Measurements from ENCODE around the gene SOD2. TPM values are rescaled to one million over a fixed set of nuclear protein-coding genes. Genes with fewer than 3 reads are reported as not detected.
A peak's percentile ranks its signal among the peaks of the same experiment; 100 is the strongest.

Gene SOD2
- polyA plus RNA-seq, 1 donor from 2014 or later, result 137 TPM

DNA sequence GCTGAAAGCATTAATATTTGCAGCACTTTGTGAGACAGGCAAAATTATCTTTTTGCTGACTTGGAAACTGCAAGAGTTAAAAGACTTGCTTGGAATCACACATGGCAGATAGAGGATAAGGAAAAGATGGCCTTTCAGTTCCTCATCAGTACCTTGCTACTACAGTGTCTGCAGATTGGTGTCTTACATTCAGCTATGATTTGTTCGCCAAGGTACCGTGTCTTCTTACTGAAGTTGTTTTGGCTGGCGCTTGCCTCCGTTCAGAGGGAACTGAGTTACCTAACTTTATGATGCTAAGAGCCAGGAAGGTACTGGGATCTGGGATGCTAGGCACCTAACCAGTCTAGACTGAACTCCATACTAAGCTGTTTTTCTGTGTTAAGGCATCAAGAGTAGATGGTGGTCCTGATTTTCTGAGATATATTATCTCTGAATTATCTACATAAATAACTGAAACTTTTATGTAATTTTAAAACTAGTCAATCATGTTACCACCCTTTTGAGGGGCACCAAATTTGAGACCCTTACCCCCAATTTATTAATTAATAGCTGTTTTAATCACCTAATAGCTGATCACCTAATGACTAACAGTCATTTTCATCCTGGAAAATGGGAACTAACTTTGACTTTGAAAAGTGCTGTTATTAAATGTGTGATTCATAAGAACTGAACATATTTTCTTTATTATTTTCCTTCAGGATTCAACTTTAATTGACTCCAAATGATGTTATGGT lies 36.7 kb upstream of the SOD2 start:
- H3K4me3 ChIP-seq (ENCODE audit: low read length), result peak overlapping the region; percentile 96
- peaks cover 20% of the 10 kb centered on the region for H4K20me1 ChIP-seq (ENCODE audit: insufficient read depth)

DNA sequence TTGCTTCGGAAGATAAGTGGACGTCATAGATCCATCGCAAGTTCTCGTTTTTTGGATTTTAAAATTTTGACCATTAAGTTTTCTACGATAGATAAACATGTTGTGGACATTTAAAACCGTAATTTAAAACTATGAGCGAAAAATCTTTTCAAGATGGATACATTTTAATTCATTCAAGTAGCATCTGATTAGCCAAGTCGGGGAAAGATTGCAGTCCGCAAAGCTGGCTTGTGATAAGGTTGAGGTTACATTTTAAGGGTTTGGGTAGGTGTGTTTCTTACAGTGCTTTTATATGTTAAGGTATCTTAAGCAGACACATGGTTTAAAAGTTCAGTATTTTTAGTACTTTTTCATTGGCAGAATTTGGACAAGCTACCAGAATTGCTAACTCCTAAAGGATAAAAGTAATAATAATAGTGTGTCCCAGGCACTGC lies 35.5 kb upstream of the SOD2 start:
- H4K20me1 ChIP-seq (ENCODE audit: insufficient read depth), result peaks cover 15% of the 10 kb centered on the region
- TF ChIP-seq, protein P1, sequence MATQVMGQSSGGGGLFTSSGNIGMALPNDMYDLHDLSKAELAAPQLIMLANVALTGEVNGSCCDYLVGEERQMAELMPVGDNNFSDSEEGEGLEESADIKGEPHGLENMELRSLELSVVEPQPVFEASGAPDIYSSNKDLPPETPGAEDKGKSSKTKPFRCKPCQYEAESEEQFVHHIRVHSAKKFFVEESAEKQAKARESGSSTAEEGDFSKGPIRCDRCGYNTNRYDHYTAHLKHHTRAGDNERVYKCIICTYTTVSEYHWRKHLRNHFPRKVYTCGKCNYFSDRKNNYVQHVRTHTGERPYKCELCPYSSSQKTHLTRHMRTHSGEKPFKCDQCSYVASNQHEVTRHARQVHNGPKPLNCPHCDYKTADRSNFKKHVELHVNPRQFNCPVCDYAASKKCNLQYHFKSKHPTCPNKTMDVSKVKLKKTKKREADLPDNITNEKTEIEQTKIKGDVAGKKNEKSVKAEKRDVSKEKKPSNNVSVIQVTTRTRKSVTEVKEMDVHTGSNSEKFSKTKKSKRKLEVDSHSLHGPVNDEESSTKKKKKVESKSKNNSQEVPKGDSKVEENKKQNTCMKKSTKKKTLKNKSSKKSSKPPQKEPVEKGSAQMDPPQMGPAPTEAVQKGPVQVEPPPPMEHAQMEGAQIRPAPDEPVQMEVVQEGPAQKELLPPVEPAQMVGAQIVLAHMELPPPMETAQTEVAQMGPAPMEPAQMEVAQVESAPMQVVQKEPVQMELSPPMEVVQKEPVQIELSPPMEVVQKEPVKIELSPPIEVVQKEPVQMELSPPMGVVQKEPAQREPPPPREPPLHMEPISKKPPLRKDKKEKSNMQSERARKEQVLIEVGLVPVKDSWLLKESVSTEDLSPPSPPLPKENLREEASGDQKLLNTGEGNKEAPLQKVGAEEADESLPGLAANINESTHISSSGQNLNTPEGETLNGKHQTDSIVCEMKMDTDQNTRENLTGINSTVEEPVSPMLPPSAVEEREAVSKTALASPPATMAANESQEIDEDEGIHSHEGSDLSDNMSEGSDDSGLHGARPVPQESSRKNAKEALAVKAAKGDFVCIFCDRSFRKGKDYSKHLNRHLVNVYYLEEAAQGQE (IDR thresholded peaks at IDR 0.05; ENCODE audit: borderline replicate concordance), result no peak
- TF ChIP-seq TAF1 (IDR thresholded peaks at IDR 0.05; ENCODE audit: low read depth), result no peak
- no peak for TF ChIP-seq POLR2AphosphoS5 (IDR thresholded peaks at IDR 0.05)
- no peak for TF ChIP-seq MXI1 (conservative IDR thresholded peaks at IDR 0.05; ENCODE audit: poor library complexity, severe bottlenecking)
- TF ChIP-seq RAD21 (conservative IDR thresholded peaks at IDR 0.05), result no peak
- no peak for TF ChIP-seq EP300 (conservative IDR thresholded peaks at IDR 0.05; ENCODE audit: poor library complexity, severe bottlenecking)
- no peak for TF ChIP-seq SMC3 (conservative IDR thresholded peaks at IDR 0.05; ENCODE audit: poor library complexity)
- TF ChIP-seq, protein P2, sequence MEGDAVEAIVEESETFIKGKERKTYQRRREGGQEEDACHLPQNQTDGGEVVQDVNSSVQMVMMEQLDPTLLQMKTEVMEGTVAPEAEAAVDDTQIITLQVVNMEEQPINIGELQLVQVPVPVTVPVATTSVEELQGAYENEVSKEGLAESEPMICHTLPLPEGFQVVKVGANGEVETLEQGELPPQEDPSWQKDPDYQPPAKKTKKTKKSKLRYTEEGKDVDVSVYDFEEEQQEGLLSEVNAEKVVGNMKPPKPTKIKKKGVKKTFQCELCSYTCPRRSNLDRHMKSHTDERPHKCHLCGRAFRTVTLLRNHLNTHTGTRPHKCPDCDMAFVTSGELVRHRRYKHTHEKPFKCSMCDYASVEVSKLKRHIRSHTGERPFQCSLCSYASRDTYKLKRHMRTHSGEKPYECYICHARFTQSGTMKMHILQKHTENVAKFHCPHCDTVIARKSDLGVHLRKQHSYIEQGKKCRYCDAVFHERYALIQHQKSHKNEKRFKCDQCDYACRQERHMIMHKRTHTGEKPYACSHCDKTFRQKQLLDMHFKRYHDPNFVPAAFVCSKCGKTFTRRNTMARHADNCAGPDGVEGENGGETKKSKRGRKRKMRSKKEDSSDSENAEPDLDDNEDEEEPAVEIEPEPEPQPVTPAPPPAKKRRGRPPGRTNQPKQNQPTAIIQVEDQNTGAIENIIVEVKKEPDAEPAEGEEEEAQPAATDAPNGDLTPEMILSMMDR (IDR thresholded peaks at IDR 0.05; ENCODE audit: poor library complexity, severe bottlenecking), result no peak
- TF ChIP-seq EZH2 (IDR thresholded peaks at IDR 0.05; ENCODE audit: borderline replicate concordance, insufficient read depth, low read length, poor library complexity, severe bottlenecking), result no peak
- H3K4me2 ChIP-seq (ENCODE audit: low read length), result peak overlapping the region; percentile 90
- peaks cover 79% of the 10 kb centered on the region for H3K79me2 ChIP-seq (replicated peaks; ENCODE audit: insufficient read depth, low read length)
- H3K27ac ChIP-seq (ENCODE audit: low read length), result peak overlapping the region; percentile 99
- no peaks in the 10 kb centered on the region for H3K9me3 ChIP-seq (ENCODE audit: low read length)
- H3K4me3 ChIP-seq (ENCODE audit: low read length), result peak overlapping the region; percentile 96
- H3K9ac ChIP-seq (ENCODE audit: low read length), result peak overlapping the region; percentile 98
- H3F3A ChIP-seq (ENCODE audit: insufficient read depth, low read length, poor library complexity, severe bottlenecking), result peaks cover 6% of the 10 kb centered on the region
- no peaks in the 10 kb centered on the region for H3K36me3 ChIP-seq (ENCODE audit: insufficient read depth, low read length)
- no peak overlapping the region for H2AFZ ChIP-seq (ENCODE audit: low read depth, low read length)
- no peaks in the 10 kb centered on the region for H3K27me3 ChIP-seq (ENCODE audit: insufficient read depth, low read depth, low read length)
- H3K9me2 ChIP-seq (ENCODE audit: insufficient read depth, low read length), result no peaks in the 10 kb centered on the region

More for the DNA sequence above, 36.7 kb upstream of the SOD2 start:
- peak overlapping the region; percentile 99 for H3K27ac ChIP-seq (ENCODE audit: low read length)
- peaks cover 84% of the 10 kb centered on the region for H3K79me2 ChIP-seq (replicated peaks; ENCODE audit: insufficient read depth, low read length)
- H2AFZ ChIP-seq (ENCODE audit: low read depth, low read length), result no peak overlapping the region
- no peaks in the 10 kb centered on the region for H3K9me3 ChIP-seq (ENCODE audit: low read length)
- H3F3A ChIP-seq (ENCODE audit: insufficient read depth, low read length, poor library complexity, severe bottlenecking), result peaks cover 6% of the 10 kb centered on the region
- TF ChIP-seq, protein P2 (IDR thresholded peaks at IDR 0.05; ENCODE audit: poor library complexity, severe bottlenecking), result no peak
- peak; percentile 48 for TF ChIP-seq MXI1 (conservative IDR thresholded peaks at IDR 0.05; ENCODE audit: poor library complexity, severe bottlenecking)
- H3K36me3 ChIP-seq (ENCODE audit: insufficient read depth, low read length), result no peaks in the 10 kb centered on the region
- H3K27me3 ChIP-seq (ENCODE audit: insufficient read depth, low read depth, low read length), result no peaks in the 10 kb centered on the region
- peak overlapping the region; percentile 98 for H3K9ac ChIP-seq (ENCODE audit: low read length)
- no peaks in the 10 kb centered on the region for H3K9me2 ChIP-seq (ENCODE audit: insufficient read depth, low read length)
- peak overlapping the region; percentile 90 for H3K4me2 ChIP-seq (ENCODE audit: low read length)

Measured in neural cell (in vitro differentiated cells).